Retinal pigment epithelial cell (primary cell): Measurements from ENCODE around the gene APP.
"Not testable (repeated sequence)": the region's sequence is repeated elsewhere in the genome, so short reads cannot be mapped to it uniquely, and the experiment has no call there.

Experiments used
- DNase-seq: peaks from one replicate; pipeline ENCODE4 v3.0.0-alpha.2; 2010; ENCODE audit warnings: low read depth
- H3K4me3 ChIP-seq: 2 replicates; pipeline ENCODE4 v1.5.1; 2011; ENCODE audit warnings: mild to moderate bottlenecking, low read length, control low read depth, moderate library complexity
- TF ChIP-seq, protein P1 (sequence below): conservative IDR thresholded peaks from 2 replicates; pipeline ENCODE4 v1.5.1; 2011; ENCODE audit warnings: low read depth, low read length, control low read depth, inconsistent platforms

The APP gene

GRCh38 chr21:26032263-26032662 is 138.3 kb downstream of the APP start:
- TF ChIP-seq, protein P1, sequence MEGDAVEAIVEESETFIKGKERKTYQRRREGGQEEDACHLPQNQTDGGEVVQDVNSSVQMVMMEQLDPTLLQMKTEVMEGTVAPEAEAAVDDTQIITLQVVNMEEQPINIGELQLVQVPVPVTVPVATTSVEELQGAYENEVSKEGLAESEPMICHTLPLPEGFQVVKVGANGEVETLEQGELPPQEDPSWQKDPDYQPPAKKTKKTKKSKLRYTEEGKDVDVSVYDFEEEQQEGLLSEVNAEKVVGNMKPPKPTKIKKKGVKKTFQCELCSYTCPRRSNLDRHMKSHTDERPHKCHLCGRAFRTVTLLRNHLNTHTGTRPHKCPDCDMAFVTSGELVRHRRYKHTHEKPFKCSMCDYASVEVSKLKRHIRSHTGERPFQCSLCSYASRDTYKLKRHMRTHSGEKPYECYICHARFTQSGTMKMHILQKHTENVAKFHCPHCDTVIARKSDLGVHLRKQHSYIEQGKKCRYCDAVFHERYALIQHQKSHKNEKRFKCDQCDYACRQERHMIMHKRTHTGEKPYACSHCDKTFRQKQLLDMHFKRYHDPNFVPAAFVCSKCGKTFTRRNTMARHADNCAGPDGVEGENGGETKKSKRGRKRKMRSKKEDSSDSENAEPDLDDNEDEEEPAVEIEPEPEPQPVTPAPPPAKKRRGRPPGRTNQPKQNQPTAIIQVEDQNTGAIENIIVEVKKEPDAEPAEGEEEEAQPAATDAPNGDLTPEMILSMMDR = peak; percentile 15
- no peak overlapping the region for H3K4me3 ChIP-seq
- DNase-seq = no peak

- no peak overlapping the region for H3K4me3 ChIP-seq
- TF ChIP-seq, protein P1 = no peak
- no peak for DNase-seq
Observed at GRCh38 chr21:26028183-26028582, 142.4 kb downstream of the APP start.

DNA sequence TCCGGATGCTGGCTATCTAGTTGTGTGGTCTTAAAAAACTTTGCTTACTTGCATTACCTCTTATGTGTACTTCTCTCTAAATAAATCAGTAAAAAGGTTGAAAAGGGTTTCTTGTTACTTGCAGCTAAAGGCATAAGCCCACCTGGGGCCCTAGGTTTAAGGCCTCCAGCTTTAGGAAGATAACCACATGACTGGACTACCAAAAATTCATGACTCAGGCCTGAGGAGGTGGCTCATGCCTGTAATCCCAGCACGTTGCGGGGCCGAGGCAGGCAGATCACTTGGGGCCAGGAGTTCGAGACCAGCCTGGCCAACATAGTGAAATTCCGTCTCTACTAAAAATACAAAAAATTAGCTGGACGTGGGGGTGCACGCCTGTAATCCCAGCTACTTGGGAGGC is 142.9 kb downstream of the APP start:
- TF ChIP-seq, protein P1 = no peak
- H3K4me3 ChIP-seq = no peak overlapping the region
- DNase-seq = no peak

DNA sequence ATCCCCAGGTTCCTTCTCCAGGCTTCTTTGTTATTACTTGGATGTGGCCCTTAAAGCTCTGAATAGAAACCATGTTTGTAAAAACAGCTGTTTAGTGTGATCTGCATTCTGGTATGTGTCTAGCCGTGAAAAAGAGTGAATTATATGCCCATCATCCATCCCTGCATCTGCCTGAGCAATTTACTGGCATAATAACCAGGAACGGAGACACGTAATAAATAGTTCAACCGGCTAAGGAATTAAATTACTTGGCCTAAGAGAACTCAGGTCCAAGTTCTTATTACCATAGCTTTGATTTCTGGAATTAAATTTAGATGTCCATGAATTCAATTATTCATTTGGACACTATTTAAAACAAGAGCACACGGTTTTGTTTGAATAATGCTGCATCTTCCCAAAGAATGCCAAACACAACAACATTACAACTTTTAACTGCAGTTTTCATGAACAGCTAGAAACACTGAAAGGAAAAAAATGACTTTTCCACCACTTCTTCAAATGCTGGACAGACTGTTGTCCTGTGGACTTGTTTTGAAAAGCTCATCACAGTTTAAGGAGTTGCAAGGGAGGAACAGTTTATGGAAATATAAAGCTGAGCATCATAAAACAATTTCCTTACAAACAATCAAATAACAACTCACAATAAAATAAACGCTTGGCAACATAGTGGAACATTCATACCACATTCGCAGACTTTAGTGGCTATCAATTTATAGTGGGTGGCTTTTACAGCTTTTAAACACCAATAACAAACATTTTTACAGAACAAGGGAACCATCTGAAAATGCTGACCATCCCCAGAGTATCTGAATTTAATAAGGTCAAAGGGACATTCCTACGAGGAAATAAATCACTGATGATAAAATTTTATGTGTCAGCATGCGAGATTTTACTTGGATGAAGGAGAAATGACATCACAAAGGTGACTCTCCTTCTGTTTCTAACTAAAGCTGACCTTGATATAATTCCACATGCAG is 144.7 kb downstream of the APP start:
- H3K4me3 ChIP-seq = no peak overlapping the region
- TF ChIP-seq, protein P1 = no peak
- DNase-seq = no peak

- not testable (repeated sequence) for H3K4me3 ChIP-seq
Observed at GRCh38 chr21:26023406-26023805, 147.2 kb downstream of the APP start.

GRCh38 chr21:26022598-26023337 is 147.8 kb downstream of the APP start:
- not testable (repeated sequence) for DNase-seq, H3K4me3 ChIP-seq

More at GRCh38 chr21:26023406-26023805, 147.2 kb downstream of the APP start:
- DNase-seq = not testable (repeated sequence)

- no peak overlapping the region for H3K4me3 ChIP-seq
- DNase-seq = no peak
- TF ChIP-seq, protein P1 = no peak
Observed at GRCh38 chr21:26020510-26020909, 150.1 kb downstream of the APP start.

DNA sequence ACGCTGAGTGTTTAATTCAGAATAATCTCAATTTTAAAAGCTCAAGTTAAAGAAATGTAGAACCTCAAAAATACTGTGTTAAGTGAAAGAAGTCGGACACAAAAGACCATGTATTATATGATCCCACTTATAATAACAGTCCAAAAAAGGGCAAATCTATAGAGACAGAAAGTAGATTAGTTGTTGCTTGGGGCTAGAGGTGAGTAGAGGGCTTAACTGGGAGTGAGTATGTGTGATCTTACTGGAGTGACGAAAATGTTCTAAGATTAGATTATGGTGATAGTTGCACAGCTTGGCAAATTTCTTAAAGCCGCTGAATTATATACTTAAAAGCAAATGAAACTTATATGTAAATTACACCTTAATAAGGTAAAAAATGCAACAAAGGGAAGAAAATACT is 150.5 kb downstream of the APP start:
- TF ChIP-seq, protein P1 = no peak
- no peak for DNase-seq
- H3K4me3 ChIP-seq = no peak overlapping the region
